OCI-LY3 (cell line): ENCODE data around the gene XPNPEP3.
"Not testable (repeated sequence)": the region's sequence is repeated elsewhere in the genome, so short reads cannot be mapped to it uniquely, and the experiment has no call there.

Source experiments
- EZH2phosphoT487 ChIP-seq: fragments of 200-600 bp; shearing (Covaris generic); IDR thresholded peaks from 2 replicates; pipeline ENCODE4 v1.6.1; 2018; ENCODE audit warnings: antibody characterized with exemption, mixed run types, low read depth
- TF ChIP-seq, protein P1 (sequence below): fragments of 200-600, 300-600 bp; sonication (generic); IDR thresholded peaks from 2 replicates; pipeline ENCODE4 v1.5.1; 2014; ENCODE audit warnings: antibody characterized with exemption, low read length, low read depth

GRCh38 chr22:40868379-40868778, 11.4 kb downstream of the XPNPEP3 start:
- TF ChIP-seq, protein P1, sequence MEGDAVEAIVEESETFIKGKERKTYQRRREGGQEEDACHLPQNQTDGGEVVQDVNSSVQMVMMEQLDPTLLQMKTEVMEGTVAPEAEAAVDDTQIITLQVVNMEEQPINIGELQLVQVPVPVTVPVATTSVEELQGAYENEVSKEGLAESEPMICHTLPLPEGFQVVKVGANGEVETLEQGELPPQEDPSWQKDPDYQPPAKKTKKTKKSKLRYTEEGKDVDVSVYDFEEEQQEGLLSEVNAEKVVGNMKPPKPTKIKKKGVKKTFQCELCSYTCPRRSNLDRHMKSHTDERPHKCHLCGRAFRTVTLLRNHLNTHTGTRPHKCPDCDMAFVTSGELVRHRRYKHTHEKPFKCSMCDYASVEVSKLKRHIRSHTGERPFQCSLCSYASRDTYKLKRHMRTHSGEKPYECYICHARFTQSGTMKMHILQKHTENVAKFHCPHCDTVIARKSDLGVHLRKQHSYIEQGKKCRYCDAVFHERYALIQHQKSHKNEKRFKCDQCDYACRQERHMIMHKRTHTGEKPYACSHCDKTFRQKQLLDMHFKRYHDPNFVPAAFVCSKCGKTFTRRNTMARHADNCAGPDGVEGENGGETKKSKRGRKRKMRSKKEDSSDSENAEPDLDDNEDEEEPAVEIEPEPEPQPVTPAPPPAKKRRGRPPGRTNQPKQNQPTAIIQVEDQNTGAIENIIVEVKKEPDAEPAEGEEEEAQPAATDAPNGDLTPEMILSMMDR = not testable (repeated sequence)
- TF ChIP-seq EZH2phosphoT487 = not testable (repeated sequence)
